Measurements from ENCODE around the gene KCNK15.

The KCNK15 gene

DNA sequence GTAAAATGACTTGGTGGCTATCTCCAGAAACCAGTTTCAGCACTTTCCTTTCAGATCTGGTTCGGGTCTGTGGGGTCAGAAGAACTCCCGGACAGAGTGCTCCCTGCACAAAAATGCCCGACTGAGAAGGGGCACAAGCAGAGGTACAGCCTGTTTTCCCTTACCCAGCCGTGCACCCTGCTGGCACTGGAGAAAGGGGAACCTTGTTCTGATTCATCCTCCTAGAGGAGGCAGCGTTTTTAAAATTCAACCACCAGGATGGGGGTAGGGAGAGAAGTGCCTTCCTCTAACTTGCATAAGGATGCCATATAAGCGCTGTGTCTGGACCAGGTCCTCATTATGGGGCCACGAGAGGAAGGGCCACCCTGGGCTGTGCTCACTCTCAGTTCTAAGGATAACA lies 47.1 kb downstream of the KCNK15 start:
- no peak for DNase-seq

DNA sequence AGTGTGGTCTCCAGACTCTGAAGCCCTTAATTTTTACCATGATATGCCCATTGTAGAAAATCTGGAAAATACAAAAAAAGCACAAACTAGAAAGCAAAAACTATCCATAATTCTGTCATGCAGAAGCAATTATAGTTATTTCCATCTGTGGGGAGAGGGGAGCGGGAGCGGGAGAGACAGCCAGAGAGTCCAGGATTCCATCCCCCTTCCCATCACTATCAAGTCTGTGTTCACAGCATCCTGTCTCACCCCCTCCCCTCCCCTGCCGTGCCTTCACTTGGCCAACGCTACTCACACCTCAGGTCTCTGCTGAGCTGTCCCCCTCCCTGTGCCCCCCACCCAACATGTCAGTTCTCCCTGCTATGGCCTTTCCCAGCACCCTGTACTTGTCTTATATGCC lies 50.2 kb downstream of the KCNK15 start:
- DNase-seq, result no peak

DNA sequence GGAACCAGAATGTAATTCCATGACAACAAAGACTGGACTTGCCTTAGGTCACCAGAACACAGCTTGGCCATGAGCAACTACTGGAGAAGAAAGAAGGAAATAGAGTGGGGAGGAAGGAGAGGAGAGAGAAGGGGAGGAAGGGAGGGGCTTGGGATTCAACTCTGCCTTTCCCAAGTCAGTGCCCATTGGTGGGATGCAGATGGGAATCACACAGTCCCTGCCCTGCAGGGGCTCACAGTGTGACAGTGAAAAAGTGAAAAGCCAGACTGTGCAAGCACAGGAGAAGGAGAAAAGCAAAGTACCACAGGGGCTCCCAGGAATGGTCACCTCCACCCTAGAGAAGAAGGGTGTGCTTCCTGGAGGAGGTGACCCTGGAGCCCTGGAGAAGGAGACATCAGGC lies 50.6 kb downstream of the KCNK15 start:
- no peak for DNase-seq

DNA sequence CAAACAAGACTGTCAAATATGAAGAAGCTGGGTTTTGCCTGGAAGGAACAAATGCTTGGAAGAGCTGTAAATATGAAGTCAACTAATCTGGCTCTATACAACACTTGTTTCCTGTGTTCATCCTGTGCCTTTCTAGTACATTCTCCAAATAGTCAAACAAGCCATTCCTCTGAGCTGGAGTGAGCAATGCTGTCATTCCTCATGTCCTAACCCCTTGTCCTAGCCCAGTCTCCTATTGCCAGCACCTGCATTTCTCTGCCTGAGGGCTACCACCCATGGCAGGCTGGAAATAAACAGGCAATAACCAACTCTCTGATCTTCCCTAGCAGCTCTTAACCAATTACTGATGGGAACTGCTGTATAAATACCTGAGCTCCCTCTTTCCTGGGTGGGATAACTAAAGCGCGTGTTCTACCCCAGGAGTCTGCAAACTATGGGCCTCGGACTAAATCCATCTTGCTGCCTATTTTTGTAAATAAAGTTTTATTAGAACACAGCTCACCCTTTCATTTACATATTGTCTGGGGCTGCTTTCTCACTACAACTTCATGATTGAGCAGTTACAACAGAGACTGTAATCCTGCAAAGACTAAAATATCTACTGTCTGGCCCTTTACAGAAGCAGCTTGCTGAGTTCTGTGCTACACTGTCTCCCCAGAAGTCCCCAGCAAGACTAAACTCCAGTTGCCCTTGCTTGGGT lies 51.2 kb downstream of the KCNK15 start:
- DNase-seq, result no peak

DNA sequence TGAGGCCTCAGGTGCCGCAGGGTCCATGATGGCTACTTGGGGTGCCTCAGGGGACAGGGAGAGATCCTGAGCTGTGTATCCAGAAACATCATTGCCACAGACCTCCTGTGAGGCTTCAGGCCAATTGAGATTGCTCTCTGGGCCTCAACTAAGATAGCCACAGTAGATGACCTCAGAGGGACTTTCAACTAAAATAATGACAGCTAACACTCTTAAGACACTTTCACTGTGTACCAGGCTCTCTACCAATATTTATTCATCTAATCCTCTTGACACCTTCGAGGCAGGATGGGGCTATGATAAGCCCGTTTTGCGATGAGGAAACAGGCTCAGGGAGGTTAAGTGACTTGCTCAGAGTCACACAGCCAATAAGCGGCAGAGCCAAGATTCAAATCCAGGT lies 54.0 kb downstream of the KCNK15 start:
- DNase-seq, result no peak

DNA sequence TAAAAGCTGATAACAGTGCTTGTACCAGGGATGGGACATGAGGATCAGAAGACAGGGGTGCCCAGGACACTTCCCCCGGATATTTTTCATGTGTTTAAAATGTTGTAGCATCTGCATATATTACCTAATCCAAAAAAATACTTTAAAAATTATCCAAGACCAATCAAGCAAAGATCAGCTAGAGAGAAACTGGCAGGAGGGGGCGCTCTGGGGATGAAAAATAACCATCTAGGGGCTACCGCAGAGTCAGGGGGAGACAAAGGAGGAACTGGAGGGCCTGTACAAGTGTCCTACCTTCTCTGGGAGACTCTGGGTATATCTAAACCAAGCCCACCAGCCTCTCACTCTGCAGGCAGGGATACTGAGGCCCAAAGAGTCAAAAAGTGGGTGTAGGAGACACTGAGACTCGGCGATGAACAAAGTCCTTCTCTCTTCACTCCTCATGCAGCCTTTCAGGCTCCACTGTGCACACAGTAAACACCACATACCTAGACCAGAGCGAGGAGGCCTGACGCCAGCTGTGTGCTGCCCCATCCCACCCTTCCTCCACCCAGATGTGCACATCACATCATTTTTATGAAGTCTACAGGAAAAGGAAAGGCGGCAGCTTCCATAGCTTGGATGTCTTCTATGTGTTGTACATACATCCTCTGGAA lies 54.9 kb downstream of the KCNK15 start:
- no peak for DNase-seq
